Measurements from ENCODE around the gene FRYL.
"Not testable (repeated sequence)": the region's sequence is repeated elsewhere in the genome, so short reads cannot be mapped to it uniquely, and the experiment has no call there.

Gene FRYL

DNA sequence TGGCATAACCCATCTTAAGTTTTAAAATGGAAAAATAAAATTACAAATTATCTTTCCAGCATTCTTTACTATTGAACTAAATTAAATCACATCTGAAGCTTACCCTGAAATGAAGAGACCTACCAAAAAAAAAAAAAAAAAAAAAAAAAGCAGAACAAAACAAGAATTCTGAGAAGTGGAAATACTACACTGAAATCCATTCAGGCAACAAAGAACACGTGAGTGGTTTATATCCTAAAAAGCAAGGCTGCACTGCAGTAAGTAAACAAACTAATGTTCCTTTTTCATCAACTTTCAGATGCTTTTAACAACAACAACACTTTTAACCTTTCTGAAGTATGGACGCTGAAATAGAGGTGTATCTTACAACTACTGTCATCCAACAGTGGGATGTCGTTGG is 7.5 kb downstream of the FRYL start:
- no peak overlapping the region for H3K27ac ChIP-seq

DNA sequence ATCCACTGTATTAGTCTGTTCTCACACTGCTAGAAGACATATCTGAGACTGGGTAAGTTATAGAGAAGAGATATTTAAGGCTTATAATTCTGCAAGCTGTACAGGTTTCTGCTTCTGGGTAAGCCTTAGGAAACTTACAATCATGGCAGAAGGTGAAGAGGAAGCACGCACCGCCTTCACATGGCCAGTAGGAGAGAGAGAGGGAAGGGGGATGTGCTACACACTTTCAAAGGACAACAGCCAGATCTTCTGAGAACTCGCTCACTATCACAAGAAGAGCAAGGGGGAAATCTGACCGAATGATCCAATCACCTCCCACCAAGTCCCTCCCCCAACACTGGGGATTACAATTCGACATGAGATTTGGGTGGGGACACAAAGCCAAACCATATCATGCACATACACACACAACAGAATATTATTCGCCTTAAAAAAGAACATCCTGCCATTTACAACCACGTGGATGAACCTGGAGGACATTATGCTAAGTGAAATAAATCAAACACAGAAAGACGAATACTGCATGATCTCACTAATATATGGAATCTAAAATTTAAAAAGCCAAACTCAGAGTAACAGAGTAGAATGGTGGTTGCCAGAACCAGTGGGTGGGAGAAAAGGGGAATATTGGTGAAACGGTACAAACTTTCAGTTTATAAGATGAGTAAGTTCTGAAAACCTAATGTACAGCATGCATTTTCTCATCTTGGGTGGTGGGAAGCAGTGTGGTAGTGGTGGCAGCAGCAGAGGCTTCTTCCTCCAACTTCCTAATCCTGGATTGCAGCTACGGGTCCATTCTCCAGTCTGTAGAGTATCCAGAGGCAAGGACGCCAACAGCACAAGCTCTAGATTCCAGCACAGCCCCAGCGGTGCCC is 12.8 kb downstream of the FRYL start:
- H3K27ac ChIP-seq: no peak overlapping the region
- TF ChIP-seq ZFX (IDR thresholded peaks at IDR 0.05; ENCODE audit: borderline replicate concordance): no peak
- TF ChIP-seq, protein P1, sequence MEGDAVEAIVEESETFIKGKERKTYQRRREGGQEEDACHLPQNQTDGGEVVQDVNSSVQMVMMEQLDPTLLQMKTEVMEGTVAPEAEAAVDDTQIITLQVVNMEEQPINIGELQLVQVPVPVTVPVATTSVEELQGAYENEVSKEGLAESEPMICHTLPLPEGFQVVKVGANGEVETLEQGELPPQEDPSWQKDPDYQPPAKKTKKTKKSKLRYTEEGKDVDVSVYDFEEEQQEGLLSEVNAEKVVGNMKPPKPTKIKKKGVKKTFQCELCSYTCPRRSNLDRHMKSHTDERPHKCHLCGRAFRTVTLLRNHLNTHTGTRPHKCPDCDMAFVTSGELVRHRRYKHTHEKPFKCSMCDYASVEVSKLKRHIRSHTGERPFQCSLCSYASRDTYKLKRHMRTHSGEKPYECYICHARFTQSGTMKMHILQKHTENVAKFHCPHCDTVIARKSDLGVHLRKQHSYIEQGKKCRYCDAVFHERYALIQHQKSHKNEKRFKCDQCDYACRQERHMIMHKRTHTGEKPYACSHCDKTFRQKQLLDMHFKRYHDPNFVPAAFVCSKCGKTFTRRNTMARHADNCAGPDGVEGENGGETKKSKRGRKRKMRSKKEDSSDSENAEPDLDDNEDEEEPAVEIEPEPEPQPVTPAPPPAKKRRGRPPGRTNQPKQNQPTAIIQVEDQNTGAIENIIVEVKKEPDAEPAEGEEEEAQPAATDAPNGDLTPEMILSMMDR (IDR thresholded peaks at IDR 0.05): 0 out of 2 replicates have a peak, but pooled peaks have one; percentile 11

More for the DNA sequence above, 7.5 kb downstream of the FRYL start:
- TF ChIP-seq ZFX (IDR thresholded peaks at IDR 0.05; ENCODE audit: borderline replicate concordance): no peak
- TF ChIP-seq, protein P1 (IDR thresholded peaks at IDR 0.05): no peak

DNA sequence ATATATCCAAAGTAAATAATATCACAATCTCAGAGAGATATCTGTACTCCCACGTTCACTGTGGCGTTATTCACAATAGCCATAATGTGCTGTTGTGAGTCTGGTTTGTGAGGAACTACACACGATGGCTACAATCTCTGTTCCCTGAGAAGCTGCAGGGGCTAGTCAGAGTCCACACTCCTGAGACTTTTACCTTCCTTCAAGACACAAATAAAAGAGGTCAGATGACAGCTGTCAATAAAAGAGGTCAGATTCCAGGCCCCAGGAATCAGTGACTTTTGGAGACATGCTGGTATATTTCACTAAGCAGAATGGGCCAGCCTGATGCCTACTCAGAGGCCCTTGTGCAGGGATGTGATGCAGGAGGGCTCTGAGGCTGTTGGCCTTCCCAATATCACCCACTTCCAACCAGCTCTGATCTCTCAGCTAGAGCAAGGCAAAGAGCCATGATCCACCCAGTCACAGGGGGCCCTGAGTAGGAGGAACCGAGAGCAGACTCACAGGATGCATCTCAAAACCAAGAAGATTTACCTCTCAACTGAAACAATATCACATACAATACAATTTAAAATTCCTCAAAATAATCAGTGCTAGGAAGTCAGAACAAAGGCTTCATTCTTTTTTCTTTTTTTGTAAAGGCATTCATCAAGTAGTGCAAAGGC is 13.8 kb downstream of the FRYL start:
- TF ChIP-seq, protein P1 (IDR thresholded peaks at IDR 0.05): no peak
- TF ChIP-seq ZFX (IDR thresholded peaks at IDR 0.05; ENCODE audit: borderline replicate concordance): no peak
- no peak overlapping the region for H3K27ac ChIP-seq

DNA sequence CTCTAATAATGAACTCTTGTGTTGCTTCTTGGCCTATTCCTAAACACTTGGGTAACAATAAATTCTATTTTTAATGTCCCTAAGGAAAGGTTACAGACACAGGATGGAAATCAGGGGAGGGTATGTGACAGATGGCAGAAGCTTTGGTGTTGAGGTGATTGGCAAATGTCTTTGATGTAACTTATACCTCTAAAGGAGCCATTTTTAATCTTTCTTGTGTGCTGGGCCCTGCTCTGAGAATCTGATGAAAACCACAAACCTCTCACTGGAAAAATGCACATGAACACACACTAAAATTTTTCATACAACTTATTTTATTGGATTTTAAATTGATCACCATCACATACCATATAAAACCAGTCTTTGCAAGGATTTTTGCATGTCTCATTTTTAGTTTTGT is 17.7 kb downstream of the FRYL start:
- H3K27ac ChIP-seq: no peak overlapping the region
- TF ChIP-seq, protein P1 (IDR thresholded peaks at IDR 0.05): no peak
- TF ChIP-seq ZFX (IDR thresholded peaks at IDR 0.05; ENCODE audit: borderline replicate concordance): no peak

DNA sequence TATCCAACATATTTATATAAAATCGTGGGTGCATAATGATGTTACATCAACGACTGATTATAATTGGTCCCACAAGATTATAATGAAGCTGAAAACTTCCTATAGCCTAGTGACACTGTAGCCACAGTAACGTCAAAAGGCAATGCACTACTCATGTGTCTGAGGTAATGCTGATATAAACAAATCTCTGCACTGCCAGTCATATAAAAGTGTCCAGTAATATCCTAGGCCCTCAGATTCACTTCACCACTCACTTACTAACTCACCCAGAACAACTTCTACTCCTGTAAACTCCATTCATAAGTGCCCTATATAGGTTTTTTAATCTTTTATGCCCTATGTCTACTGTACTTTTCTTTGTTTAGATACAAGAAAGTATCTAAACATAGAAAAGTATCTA is 18.8 kb downstream of the FRYL start:
- TF ChIP-seq, protein P1 (IDR thresholded peaks at IDR 0.05): no peak
- no peak for TF ChIP-seq ZFX (IDR thresholded peaks at IDR 0.05; ENCODE audit: borderline replicate concordance)

DNA sequence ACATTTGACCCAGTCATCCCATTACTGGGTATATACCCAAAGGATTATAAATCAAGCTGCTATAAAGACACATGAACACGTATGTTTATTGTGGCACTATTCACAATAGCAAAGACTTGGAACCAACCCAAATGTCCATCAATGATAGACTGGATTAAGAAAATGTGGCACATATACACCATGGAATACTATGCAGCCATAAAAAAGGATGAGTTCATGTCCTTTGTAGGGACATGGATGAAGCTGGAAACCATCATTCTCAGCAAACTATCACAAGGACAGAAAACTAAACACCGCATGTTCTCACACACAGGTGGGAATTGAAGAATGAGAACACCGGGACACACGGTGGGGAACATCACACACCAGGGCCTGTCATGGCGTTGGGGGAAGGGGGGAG is 21.4 kb downstream of the FRYL start:
- H3K27ac ChIP-seq: not testable (repeated sequence)

More for the DNA sequence above, 18.8 kb downstream of the FRYL start:
- no peak overlapping the region for H3K27ac ChIP-seq

DNA sequence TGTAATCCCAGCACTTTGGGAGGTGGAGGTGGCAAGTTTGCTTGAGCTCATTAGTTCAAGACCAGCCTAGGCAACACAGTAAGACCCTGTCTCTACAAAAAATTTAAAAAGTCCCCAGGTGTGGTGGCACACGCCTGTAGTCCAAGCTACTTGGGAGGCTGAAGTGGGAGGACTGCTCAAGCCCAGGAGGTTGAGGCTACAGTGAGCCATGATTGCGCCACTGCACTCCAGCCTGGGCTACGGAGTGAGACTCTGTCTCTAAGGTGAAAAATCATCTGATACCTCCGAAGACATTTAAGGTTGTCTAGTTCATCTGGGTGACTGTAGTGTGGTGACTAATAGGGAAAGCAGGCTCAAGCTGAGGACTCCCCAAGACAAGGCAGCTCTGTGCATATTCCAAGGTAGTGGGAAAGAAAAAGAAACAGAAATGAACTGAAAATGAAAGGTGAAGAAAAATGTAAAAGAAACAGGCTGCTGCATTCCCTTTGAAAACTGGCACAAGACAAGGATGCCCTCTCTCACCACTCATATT is 23.3 kb downstream of the FRYL start:
- TF ChIP-seq ZFX (IDR thresholded peaks at IDR 0.05; ENCODE audit: borderline replicate concordance): no peak
- no peak overlapping the region for H3K27ac ChIP-seq

DNA sequence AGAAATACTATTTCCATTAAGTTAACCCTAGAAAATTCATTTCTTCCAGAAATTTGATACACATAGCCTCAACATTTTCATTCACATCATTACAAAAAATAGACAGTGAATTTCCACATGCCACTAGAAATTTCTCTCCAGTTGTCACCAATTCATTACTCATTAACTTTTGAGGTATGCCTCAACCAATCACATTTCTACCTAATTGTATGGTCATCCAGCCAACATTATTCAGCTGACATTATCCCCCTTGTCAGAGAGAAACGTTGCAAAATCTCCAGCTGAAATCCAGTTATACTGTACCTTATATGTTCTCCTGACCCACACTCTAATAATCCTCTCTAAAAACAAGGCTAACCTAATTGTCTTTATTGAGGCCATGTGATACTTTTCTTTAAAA is 24.8 kb downstream of the FRYL start:
- H3K27ac ChIP-seq: no peak overlapping the region
- TF ChIP-seq, protein P1 (IDR thresholded peaks at IDR 0.05): no peak
- no peak for TF ChIP-seq ZFX (IDR thresholded peaks at IDR 0.05; ENCODE audit: borderline replicate concordance)

Measured in 22Rv1 (cell line).